LoVo (cell line): ENCODE data around the gene BRD9.

Source experiments
- DNase-seq: peaks from one replicate; pipeline ENCODE4 v3.0.0-alpha.2; 2016; ENCODE audit warnings: low spot score

The BRD9 gene

GRCh38 chr5:878125-878524 is 14.5 kb downstream of the BRD9 start:
- no peak for DNase-seq

DNA sequence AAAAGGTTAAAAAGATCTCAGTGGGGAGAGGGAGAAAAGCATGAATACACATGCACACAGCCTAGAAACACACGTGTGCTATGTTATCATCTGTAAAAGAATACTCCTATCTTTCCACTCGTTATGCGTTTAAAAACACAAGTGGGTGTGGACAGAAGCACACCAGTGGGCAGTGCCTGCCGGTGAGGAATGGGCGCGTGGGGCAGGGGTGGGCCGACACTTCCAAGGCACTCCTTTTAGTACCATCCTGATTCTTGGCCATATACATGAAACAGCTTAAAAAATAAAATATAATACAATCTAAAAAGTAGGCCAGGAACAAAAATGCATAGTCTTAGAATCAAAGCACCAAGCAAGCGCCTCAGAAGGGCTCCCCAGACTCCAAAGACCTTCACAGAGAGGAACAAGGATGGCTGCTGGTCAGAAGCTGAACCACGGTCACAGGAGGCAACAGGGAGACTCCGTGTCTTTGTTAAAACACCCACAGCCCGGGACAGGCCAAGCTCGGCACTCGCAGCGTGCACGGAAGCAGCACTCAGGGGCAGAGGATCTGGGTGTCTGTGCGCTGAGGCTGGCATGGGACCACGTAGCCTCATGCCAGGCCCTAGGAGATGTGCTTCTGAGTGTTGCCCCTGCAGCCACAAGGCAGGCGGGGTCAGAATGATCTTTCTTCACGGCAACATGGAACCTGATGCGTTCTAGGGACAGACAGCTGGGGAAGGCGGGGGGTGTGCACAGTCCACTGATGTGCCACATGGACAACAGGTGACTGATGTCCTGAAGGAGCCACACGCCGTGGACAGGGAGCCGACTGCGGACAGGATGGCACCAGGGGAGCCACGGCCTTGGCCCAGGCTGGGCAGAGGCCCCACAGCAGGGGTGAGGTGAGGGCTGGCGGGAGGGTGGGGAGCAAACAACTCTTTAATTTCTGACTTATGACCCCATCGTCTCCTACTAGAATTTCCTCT is 15.9 kb downstream of the BRD9 start:
- no peak for DNase-seq

GRCh38 chr5:875931-876330 is 16.7 kb downstream of the BRD9 start:
- no peak for DNase-seq

GRCh38 chr5:873328-873727 is 19.3 kb downstream of the BRD9 start:
- no peak for DNase-seq

DNA sequence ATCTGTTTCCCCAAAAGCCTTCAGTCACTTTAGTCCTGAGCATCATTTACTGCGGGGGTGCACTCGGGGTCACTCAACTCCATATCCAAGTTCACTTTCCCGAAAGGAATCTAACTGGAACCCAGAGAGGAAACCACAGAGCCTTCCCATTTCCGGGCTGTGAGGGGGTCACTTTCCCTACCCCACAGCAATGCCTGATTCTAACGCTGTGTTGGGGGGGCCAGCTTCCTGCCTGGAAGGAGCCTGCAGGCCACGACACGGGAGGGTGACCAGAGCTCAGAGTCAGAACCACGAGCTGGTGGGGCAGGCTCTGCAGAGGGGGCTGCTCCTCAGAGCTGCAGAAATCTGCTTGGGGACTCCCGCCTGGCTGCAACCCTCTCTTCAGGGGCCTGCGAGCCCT is 20.3 kb downstream of the BRD9 start:
- DNase-seq = no peak

DNA sequence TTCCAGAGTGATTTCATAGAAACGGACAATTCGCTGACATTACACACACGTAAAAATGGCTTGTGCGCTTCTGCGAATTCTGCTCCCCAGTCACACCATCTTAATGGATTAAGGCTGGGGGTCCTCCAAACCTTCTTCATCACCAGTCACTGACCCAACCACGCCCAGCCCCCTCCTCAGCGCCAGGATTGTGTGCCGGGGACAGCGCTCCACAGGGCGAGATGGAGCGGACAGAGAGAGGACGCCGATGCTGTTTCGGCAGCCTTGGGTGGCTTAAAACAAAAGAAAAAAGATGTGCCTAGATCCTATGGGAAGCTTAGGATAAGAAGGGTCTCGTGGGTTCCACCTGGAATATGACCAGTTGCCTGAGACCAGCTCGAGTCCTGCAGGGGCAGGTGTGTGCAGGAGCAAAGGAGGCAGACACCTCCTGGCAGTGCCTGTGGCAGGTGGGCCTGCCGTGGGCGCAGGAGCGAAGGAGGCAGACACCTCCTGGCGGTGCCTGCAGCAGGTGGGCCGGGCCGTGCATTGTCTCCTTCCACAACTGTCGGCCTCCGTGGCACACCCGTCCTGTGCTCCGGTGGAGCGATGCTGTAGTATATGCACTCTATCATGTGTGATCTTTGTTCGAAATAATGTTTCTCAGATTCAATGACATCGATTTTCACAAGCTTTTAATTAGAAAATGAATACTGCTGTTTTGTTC is 20.9 kb downstream of the BRD9 start:
- DNase-seq = no peak

GRCh38 chr5:870956-871355 is 21.6 kb downstream of the BRD9 start:
- DNase-seq = no peak

- no peak for DNase-seq
Observed at GRCh38 chr5:868428-869135, 24.0 kb downstream of the BRD9 start.

GRCh38 chr5:867300-867870 is 25.2 kb downstream of the BRD9 start:
- no peak for DNase-seq

DNA sequence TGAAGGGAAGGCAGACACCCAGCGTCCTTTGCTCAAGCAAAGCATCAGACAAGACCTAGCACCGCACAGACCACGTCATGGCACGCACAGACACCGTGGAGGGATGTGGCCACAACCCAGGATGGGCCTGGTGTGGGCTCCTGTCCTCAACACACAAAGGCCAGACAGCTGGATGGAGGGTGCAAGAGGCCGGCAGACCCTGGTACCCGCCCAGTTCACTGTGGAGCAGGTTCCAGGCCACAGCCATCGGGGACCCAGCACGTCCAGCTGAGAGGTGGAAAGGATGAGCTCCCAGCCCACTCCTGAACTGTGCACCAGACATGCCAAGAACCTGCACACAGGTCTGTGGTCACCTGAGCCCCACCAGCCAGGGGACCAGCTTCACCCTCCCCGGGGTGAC is 26.8 kb downstream of the BRD9 start:
- DNase-seq = no peak

DNA sequence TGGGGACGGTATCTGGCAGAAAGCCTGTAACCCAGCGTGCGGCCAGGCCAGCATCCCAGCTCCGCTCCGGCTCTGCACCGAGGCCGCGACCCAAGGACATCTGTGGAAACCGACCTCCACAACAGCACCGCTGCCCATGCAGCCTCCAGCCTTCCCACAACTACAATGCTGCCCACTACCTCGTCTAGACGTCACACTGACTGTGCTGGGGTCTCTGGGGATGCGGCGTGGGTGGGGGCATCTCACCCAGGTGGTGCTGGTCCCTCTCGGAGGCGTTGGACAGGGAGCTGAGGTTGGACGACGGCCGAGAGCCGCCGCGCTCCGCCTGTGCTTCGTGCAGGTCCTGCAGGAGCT is 27.5 kb downstream of the BRD9 start:
- DNase-seq = no peak

- no peak for DNase-seq
Observed at GRCh38 chr5:864492-865167, 28.0 kb downstream of the BRD9 start.

DNA sequence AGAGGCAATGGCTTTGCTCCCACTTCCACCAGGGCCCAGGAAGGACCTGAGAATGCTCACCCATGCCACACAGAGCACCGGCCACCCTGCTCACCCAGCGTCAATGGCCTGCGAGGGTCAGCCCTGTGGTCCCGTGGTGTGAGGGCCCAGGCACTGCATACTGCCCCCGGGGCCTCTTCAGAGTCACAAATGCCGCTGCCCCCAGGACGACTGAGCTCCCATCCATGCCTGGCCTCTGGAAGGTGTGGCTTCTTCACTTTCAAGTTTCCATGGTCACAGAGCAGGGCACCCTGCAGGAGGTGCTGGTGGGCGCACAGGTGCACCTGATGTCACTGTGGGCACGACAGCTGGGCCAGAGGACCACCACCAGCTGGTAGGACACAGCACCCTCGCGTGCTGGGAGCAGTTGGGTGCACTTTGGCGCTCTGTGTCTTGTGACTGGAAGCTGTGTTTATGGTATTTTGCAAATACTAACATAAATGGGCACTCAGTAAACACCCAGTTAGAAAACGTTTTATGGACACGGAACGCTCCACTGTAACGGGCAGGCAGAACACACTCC is 29.3 kb downstream of the BRD9 start:
- DNase-seq = no peak

GRCh38 chr5:862367-863243 is 30.0 kb downstream of the BRD9 start:
- no peak for DNase-seq

DNA sequence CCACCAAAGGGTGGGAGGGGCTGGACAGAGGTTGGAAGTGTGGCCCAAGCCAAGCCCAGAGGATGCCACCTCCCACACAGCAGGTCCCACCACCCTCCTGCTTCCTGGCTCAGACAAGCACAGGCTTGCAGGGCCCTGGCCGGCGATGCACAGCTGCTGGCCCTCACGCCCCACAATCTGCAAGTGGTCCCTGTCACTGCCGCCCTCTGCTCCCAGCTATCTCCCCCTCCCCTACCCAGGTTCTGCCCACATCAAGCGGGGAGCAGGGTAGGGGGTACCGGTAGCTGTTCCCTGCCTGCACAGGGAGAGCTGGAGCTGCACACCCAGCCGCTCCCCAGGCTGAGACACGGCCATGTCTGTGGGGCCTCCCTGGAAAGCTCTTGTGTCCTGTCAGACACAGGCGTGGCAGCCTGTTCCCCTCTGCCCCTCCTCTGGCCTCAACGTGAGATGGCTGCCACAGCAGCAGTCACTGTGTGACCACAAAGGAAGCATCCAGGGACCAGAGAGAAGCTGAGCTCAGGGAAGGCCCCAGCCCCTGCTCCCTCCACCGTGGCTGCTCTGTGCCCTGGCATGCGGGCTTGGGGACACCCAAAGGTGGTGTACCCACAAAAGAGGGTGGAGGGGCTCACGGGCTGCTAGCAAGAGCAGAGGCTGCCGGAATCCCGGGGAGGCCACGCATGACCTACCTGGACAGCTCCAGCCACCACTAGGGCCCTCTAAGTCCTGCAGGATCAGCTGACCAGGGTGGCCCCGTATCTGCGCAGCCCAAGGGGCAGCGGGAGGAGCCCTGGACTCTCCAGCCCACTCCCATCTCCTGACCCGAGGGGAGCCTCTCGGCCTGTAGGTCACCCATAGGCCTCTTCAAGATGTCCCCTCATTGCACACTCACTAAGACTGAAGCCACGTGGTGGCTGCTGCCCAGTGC is 30.9 kb downstream of the BRD9 start:
- no peak for DNase-seq

- DNase-seq = no peak
Observed at GRCh38 chr5:860506-861150, 32.0 kb downstream of the BRD9 start.

DNA sequence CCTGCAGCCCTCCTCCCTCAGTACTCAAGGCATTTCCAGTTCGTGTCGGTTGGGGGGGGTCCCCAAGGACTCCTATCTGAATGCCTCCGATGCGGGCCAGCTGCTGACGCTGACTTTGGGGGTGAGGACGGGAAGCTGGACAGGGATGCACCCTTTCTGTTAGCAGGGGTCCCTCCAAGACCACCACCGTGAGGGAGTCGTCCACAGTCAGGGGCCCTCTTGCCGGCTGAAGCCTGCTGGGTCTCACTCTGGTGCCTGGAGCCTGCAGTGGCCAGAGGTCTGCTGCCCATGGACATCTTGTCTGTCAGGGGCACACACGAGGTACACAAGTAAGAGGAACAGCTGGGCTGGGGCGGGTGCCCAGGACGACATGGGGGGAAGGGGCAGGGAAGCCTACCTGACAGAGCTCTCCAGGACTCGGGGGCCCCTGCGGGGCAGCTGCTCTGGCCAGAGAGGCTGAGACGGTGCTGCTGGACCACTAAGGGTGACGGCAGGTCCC is 32.8 kb downstream of the BRD9 start:
- DNase-seq = no peak

GRCh38 chr5:859391-859790 is 33.2 kb downstream of the BRD9 start:
- no peak for DNase-seq

DNA sequence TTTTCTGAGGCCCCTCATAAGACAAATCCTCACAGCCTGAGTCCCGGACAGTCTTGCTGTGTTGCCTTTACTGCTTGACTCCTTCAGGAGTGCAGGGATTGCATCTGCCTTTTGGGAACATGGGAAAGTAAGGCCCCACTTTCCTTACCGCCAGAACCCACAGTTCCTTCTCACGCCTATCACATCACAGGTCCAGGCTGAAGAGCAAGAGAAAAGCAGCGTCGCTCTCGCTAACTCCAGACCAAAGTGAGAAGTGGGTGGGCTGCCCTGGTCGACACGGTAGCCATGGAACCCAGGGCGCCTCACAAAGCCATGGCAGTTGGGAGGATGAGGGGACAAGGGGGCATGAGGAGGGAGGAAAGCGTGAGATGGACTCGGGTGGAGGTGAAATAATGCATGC is 33.9 kb downstream of the BRD9 start:
- no peak for DNase-seq
